ENCODE results near the gene ZMYM1.
"Not testable (repeated sequence)": the region's sequence is repeated elsewhere in the genome, so short reads cannot be mapped to it uniquely, and the experiment has no call there.

Gene ZMYM1

GRCh38 chr1:35080171-35080854 lies 1.1 kb downstream of the ZMYM1 start:
- no peak for DNase-seq

DNA sequence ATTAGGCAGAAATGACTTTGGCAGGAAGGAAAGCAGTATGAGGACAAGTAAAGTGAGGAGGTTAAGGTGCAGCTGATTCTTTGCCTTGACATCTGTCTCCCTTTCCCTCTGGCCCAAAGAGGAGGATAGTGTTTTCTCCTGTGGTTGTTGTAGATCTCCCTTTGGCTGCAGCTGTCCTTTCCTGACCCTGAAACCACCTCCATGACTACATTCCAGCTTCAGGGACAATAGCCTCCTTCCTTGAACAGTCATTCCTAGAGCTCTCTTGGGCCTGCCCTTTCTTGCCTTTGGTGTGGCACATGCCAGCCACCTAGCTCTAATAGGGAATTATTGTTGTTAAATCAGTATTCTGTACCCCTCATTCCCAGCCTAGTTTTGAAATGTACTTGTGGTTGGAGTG lies 6.2 kb downstream of the ZMYM1 start:
- DNase-seq: no peak

DNA sequence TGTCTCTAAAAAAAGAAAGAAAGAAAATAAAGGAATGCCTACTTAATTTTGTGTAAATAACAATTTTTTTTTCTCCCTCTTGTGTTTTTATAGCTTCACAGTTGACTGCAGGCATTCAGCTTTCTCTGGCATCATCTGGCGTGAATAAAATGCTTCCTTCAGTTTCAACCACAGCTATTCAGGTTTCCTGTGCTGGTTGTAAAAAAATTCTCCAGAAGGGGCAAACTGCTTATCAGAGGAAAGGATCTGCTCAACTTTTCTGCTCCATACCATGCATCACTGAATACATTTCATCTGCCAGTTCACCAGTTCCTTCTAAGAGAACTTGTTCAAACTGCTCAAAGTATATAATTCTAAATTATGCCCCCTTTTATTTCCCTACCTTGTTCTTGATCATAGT lies 18.0 kb downstream of the ZMYM1 start:
- no peak for DNase-seq

- no peak for DNase-seq
These were observed 31.9 kb downstream of the ZMYM1 start for GRCh38 chr1:35111106-35111505.

- DNase-seq: no peak
These were observed 33.5 kb downstream of the ZMYM1 start for GRCh38 chr1:35112668-35113067.

- no peak for DNase-seq
These were observed 36.5 kb downstream of the ZMYM1 start for GRCh38 chr1:35115459-35116383.

GRCh38 chr1:35120458-35121133 lies 41.4 kb downstream of the ZMYM1 start:
- no peak for DNase-seq

DNA sequence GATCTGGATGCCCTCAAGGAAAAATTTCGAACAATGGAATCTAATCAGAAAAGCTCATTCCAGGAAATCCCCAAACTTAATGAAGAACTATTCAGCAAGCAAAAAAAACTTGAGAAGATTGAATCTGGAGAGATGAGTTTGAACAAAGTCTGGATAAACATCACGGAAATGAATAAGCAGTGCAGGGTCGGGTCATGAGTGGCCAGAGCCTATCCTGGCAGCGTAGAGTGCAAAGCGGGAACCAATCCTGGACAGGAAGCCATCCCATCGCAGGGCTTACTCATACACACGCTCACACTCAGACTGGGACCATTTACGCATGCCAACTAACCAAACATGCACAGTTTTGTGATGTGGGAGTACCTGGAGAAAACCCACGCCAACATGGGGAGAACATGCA lies 43.1 kb downstream of the ZMYM1 start:
- no peak for DNase-seq

DNA sequence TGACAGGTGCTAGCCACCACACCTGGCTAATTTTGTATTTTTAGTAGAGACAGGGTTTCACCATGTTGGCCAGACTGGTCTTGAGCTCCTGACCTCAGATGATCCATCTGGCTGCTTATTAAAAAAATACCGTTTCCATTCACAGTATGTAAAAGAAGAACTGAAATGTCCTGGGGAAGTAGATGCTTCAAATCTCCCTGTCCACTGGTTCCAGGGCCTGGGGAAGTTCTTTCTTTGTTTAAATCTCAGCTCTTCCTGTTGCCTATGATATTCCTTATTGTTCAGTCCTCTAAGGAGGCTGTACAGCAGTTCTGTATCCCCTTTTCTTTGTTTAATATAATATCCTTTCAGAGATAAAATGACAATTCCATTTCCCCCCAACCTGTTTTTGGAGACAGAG lies 47.4 kb downstream of the ZMYM1 start:
- no peak for DNase-seq

DNA sequence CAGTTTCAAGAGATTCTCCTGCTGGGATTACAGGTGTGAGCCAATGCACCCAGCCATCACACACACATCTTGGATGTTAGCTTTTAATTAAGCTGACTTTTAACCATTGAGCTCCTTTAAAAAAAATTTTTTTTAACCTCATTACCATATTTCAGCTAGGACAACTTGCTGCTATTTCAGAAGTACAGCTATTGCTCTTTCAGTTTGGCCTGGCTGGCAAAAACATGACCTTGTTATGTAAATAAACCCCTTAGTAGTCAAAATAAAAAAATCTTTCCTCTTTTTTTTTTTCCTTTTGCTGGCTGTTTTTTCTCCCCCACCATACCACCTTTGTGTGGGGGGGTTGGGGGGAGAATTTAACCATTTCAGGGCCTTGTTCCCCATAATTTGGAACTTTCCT lies 49.9 kb downstream of the ZMYM1 start:
- DNase-seq: no peak

GRCh38 chr1:35136780-35137179 lies 57.6 kb downstream of the ZMYM1 start:
- no peak for DNase-seq

DNA sequence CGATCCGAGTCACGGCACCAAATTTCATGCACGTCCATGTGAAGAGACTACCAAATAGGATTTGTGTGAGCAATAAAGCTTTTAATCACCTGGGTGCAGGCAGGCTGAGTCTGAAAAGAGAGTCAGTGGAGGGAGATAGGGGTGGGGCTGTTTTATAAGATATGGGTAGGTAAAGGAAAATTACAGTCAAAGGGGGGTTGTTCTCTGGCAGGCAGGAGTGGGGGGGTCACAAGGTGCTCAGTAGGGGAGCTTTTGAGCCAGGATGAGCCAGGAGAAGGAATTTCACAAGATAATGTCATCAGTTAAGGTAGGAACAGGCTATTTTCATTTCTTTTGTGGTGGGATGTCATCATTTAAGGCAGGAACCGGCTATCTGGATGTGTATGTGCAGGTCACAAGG lies 58.4 kb downstream of the ZMYM1 start:
- DNase-seq: not testable (repeated sequence)

DNA sequence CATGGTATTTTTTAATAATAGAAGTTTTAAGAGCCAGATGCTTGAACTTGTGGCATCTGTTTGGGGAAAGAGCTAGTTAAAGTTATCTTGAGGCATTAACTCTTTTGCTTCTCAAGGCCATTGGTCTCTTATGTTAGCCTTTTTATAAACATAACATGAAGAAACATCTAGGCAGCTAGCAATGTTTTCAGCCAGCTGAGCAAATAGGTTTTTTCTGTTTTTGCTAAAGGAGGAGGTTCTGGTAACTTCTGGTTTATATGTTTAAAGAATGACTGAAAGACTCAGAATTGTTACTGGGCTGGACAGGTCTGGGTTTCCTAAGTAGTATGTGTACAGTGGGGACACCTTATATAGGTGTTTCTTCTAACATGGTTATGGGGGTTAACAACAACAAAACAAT lies 63.1 kb downstream of the ZMYM1 start:
- DNase-seq: not testable (repeated sequence)

DNA sequence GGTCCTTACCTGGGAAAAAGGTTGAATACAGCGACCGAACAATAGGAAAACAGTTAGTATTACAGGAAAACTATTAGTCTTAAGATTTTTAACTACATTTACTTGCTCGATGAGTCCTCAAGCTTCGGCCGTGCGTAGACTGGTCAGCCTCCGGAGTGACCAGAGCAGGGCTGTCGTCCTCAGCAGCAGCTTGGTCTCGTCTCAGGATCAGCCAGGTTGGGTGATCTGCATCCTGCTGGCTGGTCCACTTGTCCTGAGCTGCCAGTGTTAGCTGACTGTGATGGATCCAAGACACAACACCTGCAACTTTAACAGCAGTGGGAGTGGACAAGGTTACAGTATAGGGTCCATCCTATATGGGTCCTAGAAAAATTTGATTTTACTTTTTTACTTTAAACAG lies 63.5 kb downstream of the ZMYM1 start:
- not testable (repeated sequence) for DNase-seq

GRCh38 chr1:35143737-35144508 lies 64.7 kb downstream of the ZMYM1 start:
- DNase-seq: no peak

DNA sequence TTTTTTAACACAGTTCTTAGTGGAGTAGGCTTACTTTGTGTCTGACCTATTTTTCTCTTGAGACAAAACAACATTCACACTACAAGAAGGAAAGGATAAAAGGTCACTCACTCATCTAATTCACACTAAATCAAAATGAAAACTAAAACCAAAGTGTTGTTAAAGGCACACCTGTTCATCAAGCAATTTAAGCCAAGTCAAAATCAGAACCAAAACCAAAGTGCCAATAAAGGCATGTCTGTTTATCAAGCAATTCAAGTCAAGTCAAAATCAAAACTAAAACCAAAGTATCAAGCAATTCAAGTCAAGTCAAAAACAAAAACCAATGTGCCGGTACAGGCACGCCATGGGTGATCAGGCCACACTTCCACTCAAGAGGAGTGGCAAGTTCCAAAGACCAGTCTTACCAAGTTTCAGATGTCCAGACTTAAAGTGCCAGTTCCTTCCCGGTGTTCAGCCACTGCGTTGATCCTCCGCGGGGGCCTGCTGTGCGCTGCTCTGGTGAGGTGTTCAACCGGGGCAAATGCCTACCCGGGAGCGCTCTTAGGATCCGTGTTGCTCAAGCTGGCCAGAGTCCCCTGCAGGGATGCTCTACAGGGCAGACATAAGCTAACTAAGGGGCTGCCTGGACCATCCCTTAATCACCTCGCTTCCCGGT lies 66.8 kb downstream of the ZMYM1 start:
- not testable (repeated sequence) for DNase-seq

DNA sequence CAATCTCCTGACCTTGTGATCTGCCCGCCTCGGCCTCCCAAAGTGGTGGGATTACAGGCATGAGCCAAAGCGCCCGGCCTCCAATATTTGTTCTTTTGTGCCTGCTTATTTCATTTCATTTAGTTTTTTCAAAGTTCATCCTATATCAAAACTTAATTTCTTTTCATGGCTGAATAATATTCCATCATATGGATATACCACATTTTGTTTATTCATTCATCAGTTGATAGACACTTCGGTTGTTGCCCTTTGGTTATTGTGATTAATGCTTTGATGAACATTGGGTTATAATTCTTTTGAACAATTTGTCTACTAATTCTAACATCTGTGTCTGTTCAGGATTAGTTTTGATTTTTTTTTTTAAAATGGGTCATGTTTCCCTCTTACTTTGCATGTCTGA lies 72.0 kb downstream of the ZMYM1 start:
- no peak for DNase-seq

DNA sequence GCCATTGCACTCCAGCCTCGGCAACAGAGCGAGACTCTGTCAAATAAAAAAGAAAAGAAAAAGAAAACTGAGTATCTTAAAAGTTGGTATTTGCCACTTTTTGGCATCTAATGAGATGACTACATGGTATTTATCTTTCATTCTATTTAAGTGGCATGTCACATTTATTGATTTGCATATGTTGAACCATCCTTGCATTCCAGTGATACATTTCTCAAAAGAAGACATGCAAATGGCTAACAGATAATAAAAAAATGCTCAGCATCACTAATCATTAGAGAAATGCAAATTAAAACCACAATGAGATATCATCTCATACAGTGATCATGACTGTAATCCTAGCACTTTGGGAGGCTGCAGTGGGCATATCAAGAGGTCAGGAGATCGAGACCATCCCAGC lies 85.7 kb downstream of the ZMYM1 start:
- DNase-seq: no peak

Data from activated CD4-positive, CD25-positive, alpha-beta regulatory T cell (primary cell).